Measurements from ENCODE around the gene GTF2H2.
"Not testable (repeated sequence)": the region's sequence is repeated elsewhere in the genome, so short reads cannot be mapped to it uniquely, and the experiment has no call there.

GTF2H2 gene

GRCh38 chr5:71013575-71013974, 53.9 kb downstream of the GTF2H2 start:
- no peak for DNase-seq (ENCODE audit: low spot score)

- DNase-seq (ENCODE audit: low spot score) = no peak
These were observed 56.2 kb downstream of the GTF2H2 start for GRCh38 chr5:71011194-71011792.

DNA sequence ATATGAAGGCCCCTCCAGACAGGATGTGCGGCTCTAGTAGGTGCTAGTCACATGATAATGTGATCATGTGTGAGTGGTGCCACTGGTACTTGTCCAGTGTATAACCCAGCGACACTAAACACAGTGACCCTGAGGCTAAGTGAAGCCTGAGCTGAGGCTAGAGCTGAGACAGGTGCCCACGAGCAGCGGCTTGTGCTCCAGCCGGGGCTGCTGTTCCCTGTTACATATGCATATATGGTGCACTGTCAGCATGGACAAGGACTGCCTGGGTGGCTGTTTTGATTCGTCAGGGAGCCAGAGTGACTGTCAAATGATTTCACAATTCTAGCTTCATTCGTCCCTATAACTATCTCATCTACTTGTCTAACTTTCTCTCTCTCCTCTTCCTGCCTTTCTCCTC, 60.5 kb downstream of the GTF2H2 start:
- DNase-seq (ENCODE audit: low spot score) = not testable (repeated sequence)
